CD4-positive, alpha-beta T cell (primary cell): Measurements from ENCODE around the gene COL4A2. TPM values are rescaled to one million over a fixed set of nuclear protein-coding genes. Genes with fewer than 3 reads are reported as not detected.
"Not testable (repeated sequence)": the region's sequence is repeated elsewhere in the genome, so short reads cannot be mapped to it uniquely, and the experiment has no call there.

Experiments used
- ATAC-seq: fragments of 200-7000 bp; cut with Tn5 transposase; one replicate; pipeline ENCODE4 v1.10.0; 2022; ENCODE audit warnings: mild to moderate bottlenecking; ENCODE audit not compliant: poor library complexity
- CTCF ChIA-PET: fragments of 350-600 bp; sonication (Branson Sonifier 250); formaldehyde crosslinking; loops from one replicate; lab custom pipeline; 2021; ENCODE audit warnings: antibody characterized with exemption, inconsistent platforms; lab: Charles Lee
- POLR2A ChIA-PET: fragments of 350-600 bp; sonication (Branson Sonifier 250); formaldehyde crosslinking; loops from one replicate; lab custom pipeline; 2021; ENCODE audit warnings: antibody characterized with exemption, inconsistent platforms; lab: Charles Lee
- DNase-seq, 14 experiments: peaks; one replicate each; pipeline ENCODE4 v3.0.0-alpha.2; 2013 to 2020; ENCODE audit warnings: mixed read lengths in 2 of 14
- H3K27ac ChIP-seq, 2 donors: one replicate each; pipeline versions ENCODE4 v1.5.1 to v1.7.0; 2013; ENCODE audit warnings: low read length in 2 of 2, low read depth in 1 of 2, mild to moderate bottlenecking in 1 of 2
- H3K27me3 ChIP-seq, 2 experiments: 1 replicate in 1 of 2; 2 replicates in 1 of 2; pipeline versions ENCODE4 v1.6.1 to v1.7.0; 2013; ENCODE audit warnings: low read length in 2 of 2, control low read depth in 1 of 2, mild to moderate bottlenecking in 1 of 2, moderate library complexity in 1 of 2; ENCODE audit not compliant: insufficient read depth in 2 of 2, control insufficient read depth in 1 of 2
- H3K36me3 ChIP-seq: one replicate; pipeline ENCODE4 v1.6.1; 2013; ENCODE audit warnings: low read length, control low read depth; ENCODE audit not compliant: insufficient read depth
- H3K4me1 ChIP-seq: one replicate; pipeline ENCODE4 v1.6.1; 2013; ENCODE audit warnings: low read length, control low read depth; ENCODE audit not compliant: insufficient read depth
- H3K4me3 ChIP-seq: one replicate; pipeline ENCODE4 v1.5.1; 2013; ENCODE audit warnings: mild to moderate bottlenecking, low read length, moderate library complexity
- H3K9me3 ChIP-seq, 2 experiments: 1 replicate in 1 of 2; 2 replicates in 1 of 2; pipeline versions ENCODE4 v1.6.1 to v1.7.0; 2013; ENCODE audit warnings: low read length in 2 of 2, mild to moderate bottlenecking in 2 of 2, control low read depth in 1 of 2, moderate library complexity in 1 of 2; ENCODE audit not compliant: control insufficient read depth in 1 of 2, insufficient read depth in 1 of 2
- H3K27ac Mint-ChIP-seq: one replicate; pipeline ENCODE4 v1.8.0; 2020; ENCODE audit warnings: mixed read lengths
- H3K27me3 Mint-ChIP-seq: one replicate; pipeline ENCODE4 v1.8.0; 2021; ENCODE audit warnings: mixed read lengths
- H3K36me3 Mint-ChIP-seq: one replicate; pipeline ENCODE4 v1.8.0; 2021; ENCODE audit warnings: low read depth, mixed read lengths
- H3K4me1 Mint-ChIP-seq: one replicate; pipeline ENCODE4 v1.8.0; 2021; ENCODE audit warnings: low read depth, mixed read lengths
- H3K4me3 Mint-ChIP-seq: one replicate; pipeline ENCODE4 v1.8.0; 2020; ENCODE audit warnings: mild to moderate bottlenecking, mixed read lengths
- H3K9me3 Mint-ChIP-seq: one replicate; pipeline ENCODE4 v1.8.0; 2020; ENCODE audit warnings: mixed read lengths
- intact Hi-C, 2 experiments: fragments of 100-400 bp; cut with DNase I in 1 of 2; cut with micrococcal nuclease in 1 of 2; formaldehyde crosslinking; loops; one replicate each; pipeline versions ENCODE4 v1.15.1 to v1.9.0; 2023 to 2025; cut with DNase I, micrococcal nuclease
- total RNA-seq, 174 experiments: library from RNA in 2 of 174; stranded (reverse) in 2 of 174; gene quantifications; one replicate each; pipeline ENCODE4 v1.2.3 and lab custom pipeline; 2021 to 2026
- TF ChIP-seq, protein P1 (sequence below): fragments of 200-600 bp; IDR thresholded peaks from one replicate; pipeline ENCODE4 v1.8.0; 2022; ENCODE audit warnings: antibody characterized with exemption, mild to moderate bottlenecking

COL4A2 gene
- total RNA-seq, 2 experiments from 2014 or later = not detected

DNA sequence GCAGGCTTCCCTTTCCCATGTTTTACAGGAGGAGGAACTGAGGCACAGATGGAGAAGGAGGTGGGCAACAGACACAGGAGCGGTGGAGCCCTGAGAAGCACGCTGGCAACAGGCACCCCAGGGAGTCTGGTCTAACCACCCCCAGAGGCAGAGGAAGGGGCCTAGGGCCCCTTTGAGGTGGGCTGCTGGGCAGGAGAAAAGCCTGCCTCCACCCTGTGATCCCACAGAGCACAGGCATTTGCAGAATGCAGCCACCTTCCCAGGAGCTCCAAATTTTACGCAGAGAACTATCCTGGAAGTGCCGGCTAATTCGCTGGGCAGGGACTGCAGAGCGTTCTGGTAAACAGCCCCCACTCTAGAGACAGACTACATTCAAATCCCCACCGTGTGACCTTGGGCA is 224.0 kb downstream of the COL4A2 start:
- H3K4me1 ChIP-seq = peaks cover 6% of the 10 kb centered on the region

DNA sequence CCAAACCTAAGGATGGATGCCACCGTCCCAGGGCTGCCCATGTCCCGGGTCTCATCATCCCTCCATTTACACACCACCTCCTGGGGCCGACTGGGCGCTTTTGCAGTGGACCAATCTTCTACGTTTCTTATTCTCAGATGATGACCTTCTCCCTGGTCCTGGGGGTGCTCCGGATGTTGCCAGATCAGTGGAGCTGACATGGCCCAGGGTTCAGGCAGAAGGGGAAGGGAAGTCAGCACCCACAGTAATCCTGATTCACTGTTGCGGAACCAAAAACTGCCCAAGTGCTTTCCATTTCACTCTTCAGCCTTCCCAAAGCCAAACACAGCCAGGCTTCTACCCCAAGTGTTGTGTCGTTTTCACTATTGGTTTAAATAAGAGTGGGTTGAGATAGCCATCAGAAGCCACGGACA is 224.6 kb downstream of the COL4A2 start:
- intact Hi-C loops = no loop called here
- no peaks in the 10 kb centered on the region for H3K27me3 ChIP-seq
- ChIA-PET CTCF (no interaction called here), POLR2A (no interaction called here)
- Mint-ChIP-seq H3K4me3 (no peak overlapping the region), H3K27me3 (no peaks in the 10 kb centered on the region), H3K36me3 (no peaks in the 10 kb centered on the region), H3K9me3 (no peaks in the 10 kb centered on the region), H3K4me1 (peaks cover 9% of the 10 kb centered on the region), H3K27ac (no peak overlapping the region)
- H3K4me1 ChIP-seq = peaks cover 5% of the 10 kb centered on the region
- no peak overlapping the region for H3K4me3 ChIP-seq
- no peak overlapping the region for H3K27ac ChIP-seq
- H3K9me3 ChIP-seq = peaks cover 0 to 6% of the 10 kb centered on the region in 2 experiments
- no peaks in the 10 kb centered on the region for H3K36me3 ChIP-seq
- TF ChIP-seq, protein P1, sequence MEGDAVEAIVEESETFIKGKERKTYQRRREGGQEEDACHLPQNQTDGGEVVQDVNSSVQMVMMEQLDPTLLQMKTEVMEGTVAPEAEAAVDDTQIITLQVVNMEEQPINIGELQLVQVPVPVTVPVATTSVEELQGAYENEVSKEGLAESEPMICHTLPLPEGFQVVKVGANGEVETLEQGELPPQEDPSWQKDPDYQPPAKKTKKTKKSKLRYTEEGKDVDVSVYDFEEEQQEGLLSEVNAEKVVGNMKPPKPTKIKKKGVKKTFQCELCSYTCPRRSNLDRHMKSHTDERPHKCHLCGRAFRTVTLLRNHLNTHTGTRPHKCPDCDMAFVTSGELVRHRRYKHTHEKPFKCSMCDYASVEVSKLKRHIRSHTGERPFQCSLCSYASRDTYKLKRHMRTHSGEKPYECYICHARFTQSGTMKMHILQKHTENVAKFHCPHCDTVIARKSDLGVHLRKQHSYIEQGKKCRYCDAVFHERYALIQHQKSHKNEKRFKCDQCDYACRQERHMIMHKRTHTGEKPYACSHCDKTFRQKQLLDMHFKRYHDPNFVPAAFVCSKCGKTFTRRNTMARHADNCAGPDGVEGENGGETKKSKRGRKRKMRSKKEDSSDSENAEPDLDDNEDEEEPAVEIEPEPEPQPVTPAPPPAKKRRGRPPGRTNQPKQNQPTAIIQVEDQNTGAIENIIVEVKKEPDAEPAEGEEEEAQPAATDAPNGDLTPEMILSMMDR = no peak
- no peak for DNase-seq
- ATAC-seq = no peak

More for the DNA sequence above, 224.0 kb downstream of the COL4A2 start:
- Histone ChIP-seq H3K27me3 (no peaks in the 10 kb centered on the region), H3K4me3 (no peak overlapping the region), H3K9me3 (peaks cover 0 to 6% of the 10 kb centered on the region in 2 experiments), H3K27ac (no peak overlapping the region), H3K36me3 (no peaks in the 10 kb centered on the region)
- no peaks in the 10 kb centered on the region for H3K27me3 Mint-ChIP-seq
- no peaks in the 10 kb centered on the region for H3K9me3 Mint-ChIP-seq
- H3K4me1 Mint-ChIP-seq = peaks cover 10% of the 10 kb centered on the region
- H3K4me3 Mint-ChIP-seq = no peak overlapping the region
- CTCF ChIA-PET = no interaction called here
- POLR2A ChIA-PET = no interaction called here
- intact Hi-C loops = no loop called here
- ATAC-seq (no peak), DNase-seq (no peak)
- no peak overlapping the region for H3K27ac Mint-ChIP-seq
- H3K36me3 Mint-ChIP-seq = no peaks in the 10 kb centered on the region
- TF ChIP-seq, protein P1 = no peak

DNA sequence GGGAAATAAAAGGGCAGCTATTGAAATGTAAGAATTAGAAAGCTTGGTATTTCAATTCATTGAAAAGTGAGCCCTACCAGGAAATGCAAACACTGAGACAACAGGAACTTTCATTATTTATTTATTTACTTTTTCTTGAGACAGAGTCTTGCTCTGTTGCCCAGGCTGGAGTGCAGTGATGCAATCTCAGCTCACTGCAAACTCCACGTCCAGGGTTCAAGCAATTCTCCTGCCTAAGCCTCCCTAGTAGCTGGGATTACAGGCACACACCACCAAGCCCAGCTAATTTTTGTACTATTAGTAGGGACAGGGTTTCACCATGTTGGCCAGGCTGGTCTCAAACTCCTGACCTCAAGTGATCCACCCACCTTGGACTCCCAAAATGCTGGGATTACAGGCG is 225.2 kb downstream of the COL4A2 start:
- POLR2A ChIA-PET, CTCF ChIA-PET, H3K4me1 Mint-ChIP-seq: not testable (repeated sequence)

More for the DNA sequence above, 225.2 kb downstream of the COL4A2 start:
- H3K27me3 ChIP-seq, DNase-seq, H3K4me3 ChIP-seq, H3K4me3 Mint-ChIP-seq, H3K27ac ChIP-seq, H3K36me3 Mint-ChIP-seq, intact Hi-C loops, H3K27ac Mint-ChIP-seq, ATAC-seq, H3K36me3 ChIP-seq, H3K9me3 Mint-ChIP-seq, H3K4me1 ChIP-seq, H3K27me3 Mint-ChIP-seq, H3K9me3 ChIP-seq: not testable (repeated sequence)
